Left ventricle myocardium inferior (tissue), 1 donor: ENCODE results near the gene SMAP2. TPM values are rescaled to one million over a fixed set of nuclear protein-coding genes. Genes with fewer than 3 reads are reported as not detected.
A peak's percentile ranks its signal among the peaks of the same experiment; 100 is the strongest.

Source experiments
- DNase-seq: peaks from one replicate; pipeline ENCODE4 v3.0.0-alpha.2; 2020
- H3K27ac ChIP-seq: fragments of 200-600 bp; replicated peaks from 2 replicates; pipeline ENCODE4 v1.8.0; 2021
- H3K27me3 ChIP-seq: fragments of 200-600 bp; 2 replicates; pipeline ENCODE4 v1.8.0; 2021; ENCODE audit warnings: low read depth
- H3K36me3 ChIP-seq: fragments of 200-600 bp; 2 replicates; pipeline ENCODE4 v1.8.0; 2021
- H3K4me1 ChIP-seq: fragments of 200-600 bp; 2 replicates; pipeline ENCODE4 v1.8.0; 2021
- H3K4me3 ChIP-seq: fragments of 200-600 bp; 2 replicates; pipeline ENCODE4 v1.8.0; 2021; ENCODE audit warnings: mild to moderate bottlenecking, moderate library complexity
- H3K9me3 ChIP-seq: fragments of 200-600 bp; replicated peaks from 2 replicates; pipeline ENCODE4 v1.8.0; 2021
- intact Hi-C: fragments of 100-400 bp; cut with micrococcal nuclease; formaldehyde crosslinking; loops from one replicate; pipeline ENCODE4 v1.11.0; 2022
- total RNA-seq: library from RNA; stranded (reverse); fragmentation: NEBNext Ultra II Directional; extraction: Animal tissue kit (Norgen Biotek cat#: 25700); gene quantifications from one replicate; pipeline ENCODE4 v1.2.1, GENCODE V29; 2021
- TF ChIP-seq, protein P1 (sequence below): fragments of 200-600 bp; IDR thresholded peaks from 2 replicates; pipeline ENCODE4 v1.8.0; 2021; ENCODE audit warnings: antibody characterized with exemption, mild to moderate bottlenecking, borderline replicate concordance
- donor health status: DM: no; HTN: yes; CAD: no; lungs with severe emphysema.

SMAP2 gene
- total RNA-seq, 1 donor from 2014 or later = 15.0 TPM

DNA sequence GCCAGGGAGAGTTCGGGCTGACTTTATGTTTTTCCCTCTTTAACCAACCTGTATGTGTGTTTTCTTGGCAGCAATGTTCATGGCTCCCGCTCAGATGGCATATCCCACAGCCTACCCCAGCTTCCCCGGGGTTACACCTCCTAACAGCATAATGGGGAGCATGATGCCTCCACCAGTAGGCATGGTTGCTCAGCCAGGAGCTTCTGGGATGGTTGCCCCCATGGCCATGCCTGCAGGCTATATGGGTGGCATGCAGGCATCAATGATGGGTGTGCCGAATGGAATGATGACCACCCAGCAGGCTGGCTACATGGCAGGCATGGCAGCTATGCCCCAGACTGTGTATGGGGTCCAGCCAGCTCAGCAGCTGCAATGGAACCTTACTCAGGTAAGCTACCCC, 43.2 kb downstream of the SMAP2 start:
- TF ChIP-seq, protein P1, sequence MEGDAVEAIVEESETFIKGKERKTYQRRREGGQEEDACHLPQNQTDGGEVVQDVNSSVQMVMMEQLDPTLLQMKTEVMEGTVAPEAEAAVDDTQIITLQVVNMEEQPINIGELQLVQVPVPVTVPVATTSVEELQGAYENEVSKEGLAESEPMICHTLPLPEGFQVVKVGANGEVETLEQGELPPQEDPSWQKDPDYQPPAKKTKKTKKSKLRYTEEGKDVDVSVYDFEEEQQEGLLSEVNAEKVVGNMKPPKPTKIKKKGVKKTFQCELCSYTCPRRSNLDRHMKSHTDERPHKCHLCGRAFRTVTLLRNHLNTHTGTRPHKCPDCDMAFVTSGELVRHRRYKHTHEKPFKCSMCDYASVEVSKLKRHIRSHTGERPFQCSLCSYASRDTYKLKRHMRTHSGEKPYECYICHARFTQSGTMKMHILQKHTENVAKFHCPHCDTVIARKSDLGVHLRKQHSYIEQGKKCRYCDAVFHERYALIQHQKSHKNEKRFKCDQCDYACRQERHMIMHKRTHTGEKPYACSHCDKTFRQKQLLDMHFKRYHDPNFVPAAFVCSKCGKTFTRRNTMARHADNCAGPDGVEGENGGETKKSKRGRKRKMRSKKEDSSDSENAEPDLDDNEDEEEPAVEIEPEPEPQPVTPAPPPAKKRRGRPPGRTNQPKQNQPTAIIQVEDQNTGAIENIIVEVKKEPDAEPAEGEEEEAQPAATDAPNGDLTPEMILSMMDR = no peak
- Histone ChIP-seq H3K27me3 (no peaks in the 10 kb centered on the region), H3K4me3 (no peak overlapping the region), H3K9me3 (no peaks in the 10 kb centered on the region), H3K4me1 (peaks cover 5% of the 10 kb centered on the region), H3K27ac (no peak overlapping the region), H3K36me3 (peaks cover 52% of the 10 kb centered on the region)
- intact Hi-C loops = no loop called here
- DNase-seq = no peak

DNA sequence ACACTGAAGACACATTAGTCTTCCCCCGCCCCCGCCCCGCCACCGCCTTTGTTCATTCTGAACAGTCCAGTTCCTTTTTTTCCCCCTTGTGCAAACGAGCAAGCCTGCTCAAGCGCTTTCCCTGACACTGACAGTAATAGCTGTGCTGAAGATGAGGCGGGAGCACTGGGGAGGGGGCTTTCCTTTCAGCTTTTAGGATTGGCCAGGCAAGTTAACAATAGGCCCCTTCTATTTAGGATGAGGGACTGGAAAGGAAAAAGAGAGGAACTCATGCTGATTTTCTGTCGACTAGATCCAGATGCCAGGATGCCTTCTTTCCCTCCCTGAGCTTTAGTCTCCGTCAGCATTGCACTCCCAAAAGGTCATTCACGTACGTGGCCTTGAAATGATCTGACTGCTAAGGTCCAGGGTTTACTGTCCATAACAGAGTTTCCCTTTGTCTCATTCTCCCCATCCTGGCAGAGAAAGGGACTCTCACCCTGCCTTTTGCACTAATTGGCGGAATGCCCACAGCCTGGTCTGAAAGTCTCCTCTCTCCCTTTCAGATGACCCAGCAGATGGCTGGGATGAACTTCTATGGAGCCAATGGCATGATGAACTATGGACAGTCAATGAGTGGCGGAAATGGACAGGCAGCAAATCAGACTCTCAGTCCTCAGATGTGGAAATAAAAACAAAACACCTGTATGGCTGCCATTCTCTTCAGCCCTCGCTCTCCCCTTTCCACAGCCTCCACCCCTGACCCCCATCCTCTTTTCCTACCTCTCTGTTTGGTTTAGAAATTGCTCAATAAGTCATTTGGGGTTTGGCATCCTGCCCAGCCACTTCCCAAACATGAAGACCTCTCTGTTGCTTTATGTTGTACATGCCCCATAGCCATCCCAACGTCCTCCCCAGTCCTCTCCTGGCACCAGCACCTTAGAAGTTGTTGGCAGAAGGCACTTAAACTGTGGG, 48.2 kb downstream of the SMAP2 start:
- Histone ChIP-seq H3K9me3 (no peaks in the 10 kb centered on the region), H3K27me3 (no peaks in the 10 kb centered on the region), H3K4me1 (peaks cover 32% of the 10 kb centered on the region), H3K36me3 (peaks cover 25% of the 10 kb centered on the region), H3K27ac (peak overlapping the region; percentile 21), H3K4me3 (no peak overlapping the region)
- intact Hi-C loops = no loop called here
- TF ChIP-seq, protein P1 = no peak
- no peak for DNase-seq

DNA sequence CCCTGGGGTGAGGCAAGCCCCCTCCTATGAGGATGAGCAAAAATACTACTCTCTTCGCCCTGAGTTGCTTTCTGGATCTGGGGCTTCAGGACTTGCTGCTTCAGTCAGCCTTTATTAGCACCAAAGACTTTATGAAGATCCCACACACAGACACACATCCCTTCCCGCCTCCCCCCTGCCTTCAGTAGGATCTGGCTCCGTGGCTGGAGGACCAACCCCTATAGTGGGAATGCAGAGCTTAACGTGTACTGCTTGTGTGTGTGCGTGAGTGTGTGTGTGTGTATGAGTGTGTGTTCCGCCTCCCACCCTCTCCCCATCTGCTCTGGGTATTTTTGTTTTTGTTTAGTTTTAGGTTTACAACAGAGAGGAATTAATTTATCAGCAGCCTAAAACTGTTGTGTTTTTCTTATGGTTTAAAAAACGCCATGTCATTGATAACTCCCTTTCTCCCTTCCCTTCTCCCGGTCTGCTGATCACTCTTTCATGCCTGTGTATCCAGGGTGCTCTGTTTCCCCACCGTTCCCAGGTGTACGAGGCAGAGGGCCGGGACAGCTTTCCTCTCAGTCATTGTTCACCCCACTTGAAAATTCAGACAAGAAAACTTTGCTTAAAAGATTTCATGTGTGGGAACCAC, 49.2 kb downstream of the SMAP2 start:
- DNase-seq = no peak
- TF ChIP-seq, protein P1 = no peak
- peaks cover 14% of the 10 kb centered on the region for H3K36me3 ChIP-seq

DNA sequence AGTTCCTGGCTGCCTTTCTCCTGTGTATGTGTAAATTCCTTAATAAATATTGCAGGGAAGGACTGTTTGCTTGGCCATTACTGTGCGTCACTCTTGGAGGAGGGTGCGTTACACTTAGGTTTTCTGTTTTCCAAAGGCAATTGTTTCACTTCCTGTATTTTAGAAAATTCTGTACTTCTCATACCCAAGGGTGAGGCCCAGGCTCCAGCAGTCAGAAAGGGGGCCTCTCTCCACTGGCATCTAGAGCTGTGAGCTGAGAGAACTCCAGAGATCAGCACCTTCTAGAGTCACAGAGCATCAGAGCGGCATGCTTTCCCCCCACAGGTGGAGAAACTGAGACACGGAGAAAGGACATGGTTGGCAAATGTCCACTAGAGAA, 49.7 kb downstream of the SMAP2 start:
- TF ChIP-seq, protein P1 = no peak
- Histone ChIP-seq H3K9me3 (no peaks in the 10 kb centered on the region), H3K4me1 (peaks cover 32% of the 10 kb centered on the region), H3K36me3 (peaks cover 11% of the 10 kb centered on the region), H3K27ac (peak overlapping the region; percentile 66), H3K27me3 (no peaks in the 10 kb centered on the region), H3K4me3 (no peak overlapping the region)
- intact Hi-C loops = no loop called here
- no peak for DNase-seq

More for the DNA sequence above, 49.2 kb downstream of the SMAP2 start:
- H3K27me3 ChIP-seq = no peaks in the 10 kb centered on the region
- no peak overlapping the region for H3K4me3 ChIP-seq
- H3K4me1 ChIP-seq = peaks cover 32% of the 10 kb centered on the region
- H3K27ac ChIP-seq = peak overlapping the region; percentile 66
- H3K9me3 ChIP-seq = no peaks in the 10 kb centered on the region
- intact Hi-C loops = no loop called here

DNA sequence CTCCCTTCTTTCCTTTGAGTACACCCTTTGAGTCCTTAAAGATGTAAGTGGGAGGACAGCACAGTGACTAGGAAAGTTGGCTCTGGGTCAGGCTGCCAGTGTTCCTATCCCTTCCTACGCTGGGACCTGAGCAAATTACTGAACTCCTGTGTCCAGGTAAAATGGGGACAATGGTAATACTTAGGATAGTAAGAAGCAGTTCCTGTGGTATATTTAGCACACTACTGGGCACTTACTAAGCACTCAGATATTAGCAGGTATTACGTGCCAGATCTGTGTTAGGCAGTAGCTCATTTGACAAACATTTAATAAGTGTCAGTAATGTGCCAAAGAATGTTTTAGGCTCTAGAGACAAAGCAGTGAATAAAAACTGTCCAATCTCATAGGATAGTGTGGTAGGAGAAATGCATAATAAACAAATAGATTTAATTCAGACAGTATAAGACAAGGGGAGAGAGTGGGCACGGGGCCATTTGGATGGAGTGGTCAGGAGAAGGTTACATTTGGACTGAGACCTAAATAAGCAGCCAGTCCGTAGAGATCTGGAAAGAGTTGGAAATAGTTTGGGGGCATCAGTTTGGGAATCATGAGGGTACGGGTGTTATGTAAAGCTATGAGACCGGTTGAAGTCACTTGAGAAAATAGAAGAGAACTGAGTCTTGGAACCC, 50.6 kb downstream of the SMAP2 start:
- intact Hi-C loops = no loop called here
- Histone ChIP-seq H3K4me3 (no peak overlapping the region), H3K27me3 (no peaks in the 10 kb centered on the region), H3K9me3 (no peaks in the 10 kb centered on the region), H3K4me1 (peaks cover 32% of the 10 kb centered on the region), H3K27ac (peak overlapping the region; percentile 66), H3K36me3 (peaks cover 7% of the 10 kb centered on the region)
- no peak for DNase-seq
- TF ChIP-seq, protein P1 = no peak
